Measurements from ENCODE around the gene MAN2A2.
A peak's percentile ranks its signal among the peaks of the same experiment; 100 is the strongest.

Gene MAN2A2

GRCh38 chr15:90931828-90932659, 28.9 kb downstream of the MAN2A2 start, which contains the start of gene HDDC3:
Gene HDDC3, minus strand, starts transcription at chr15:90932549. Its CDS starts 9 bp downstream, at chr15:90932540.
- Histone ChIP-seq H2BK12ac (ENCODE audit: low read length in 2 of 2) (peak within 1 kb of the TSS in 1 of 2 experiments; percentile 0), H3K79me1 (replicated peaks; ENCODE audit: low read length, poor library complexity, severe bottlenecking) (peaks cover 17% of the 10 kb centered on the region)
- peak; percentile 86 for DNase-seq

GRCh38 chr15:90932660-90932991, 29.5 kb downstream of the MAN2A2 start:
- no peak overlapping the region for H4K8ac ChIP-seq (ENCODE audit: low read length)
- WGBS: 60% methylated on average over 2 of the region's 5 CpGs
- H2BK5ac ChIP-seq (ENCODE audit: low read depth, low read length, poor library complexity, severe bottlenecking): no peak overlapping the region
- H4K91ac ChIP-seq (ENCODE audit: low read length): no peak overlapping the region
- H3K79me1 ChIP-seq (replicated peaks; ENCODE audit: low read length, poor library complexity, severe bottlenecking): peaks cover 18% of the 10 kb centered on the region
- no peak overlapping the region for H3K27ac ChIP-seq (ENCODE audit: low read length, poor library complexity, severe bottlenecking)
- H3K27me3 ChIP-seq (ENCODE audit: control insufficient read depth in 1 of 2, insufficient read depth in 1 of 2, low read length in 2 of 2): no peaks in the 10 kb centered on the region
- H2BK120ac ChIP-seq (ENCODE audit: low read depth, low read length): no peak overlapping the region
- no peaks in the 10 kb centered on the region for H3K9me3 ChIP-seq (ENCODE audit: control insufficient read depth, low read length)
- no peak overlapping the region for H2AK5ac ChIP-seq (ENCODE audit: low read length, severe bottlenecking)
- H3K4ac ChIP-seq (ENCODE audit: low read depth in 1 of 2, low read length in 2 of 2): no peak overlapping the region
- H2BK12ac ChIP-seq (ENCODE audit: low read length in 2 of 2): no peak overlapping the region
- peak overlapping the region; percentile 93 for H3K9ac ChIP-seq (ENCODE audit: low read length)
- no peak overlapping the region for H2AFZ ChIP-seq (ENCODE audit: low read depth, low read length)
- no peak for DNase-seq
- peak overlapping the region in 1 of 2 experiments; percentile 90 for H3K4me3 ChIP-seq (ENCODE audit: insufficient read depth in 1 of 2, low read depth in 1 of 2, low read length in 2 of 2)
- H2BK15ac ChIP-seq (ENCODE audit: low read depth, poor library complexity, severe bottlenecking): no peak overlapping the region
- no peak overlapping the region for H3K23ac ChIP-seq (ENCODE audit: low read length in 2 of 2)
- H3K36me3 ChIP-seq (ENCODE audit: control insufficient read depth in 1 of 2, insufficient read depth in 2 of 2, low read depth in 1 of 2, low read length in 2 of 2): peaks cover 7 to 11% of the 10 kb centered on the region in 2 experiments
- H3K4me2 ChIP-seq (ENCODE audit: low read length, poor library complexity, severe bottlenecking): no peak overlapping the region
- no peak overlapping the region for H3K14ac ChIP-seq (ENCODE audit: low read length in 2 of 2)
- no peak overlapping the region for H3K18ac ChIP-seq (ENCODE audit: low read depth in 1 of 2, low read length in 2 of 2)
- H3K4me1 ChIP-seq (ENCODE audit: control insufficient read depth, insufficient read depth, low read depth, low read length): peaks cover 22% of the 10 kb centered on the region

More at GRCh38 chr15:90931828-90932659, 28.9 kb downstream of the MAN2A2 start, which contains the start of gene HDDC3:
- H3K14ac ChIP-seq (ENCODE audit: low read length in 2 of 2): peak within 1 kb of the TSS in 1 of 2 experiments; percentile 84
- H2BK120ac ChIP-seq (ENCODE audit: low read depth, low read length): no peak within 1 kb of the TSS
- peak within 1 kb of the TSS; percentile 71 to 90 for H3K4me3 ChIP-seq (ENCODE audit: insufficient read depth in 1 of 2, low read depth in 1 of 2, low read length in 2 of 2)
- no peaks in the 10 kb centered on the region for H3K9me3 ChIP-seq (ENCODE audit: control insufficient read depth, low read length)
- H3K18ac ChIP-seq (ENCODE audit: low read depth in 1 of 2, low read length in 2 of 2): peak within 1 kb of the TSS in 1 of 2 experiments; percentile 61
- H2BK5ac ChIP-seq (ENCODE audit: low read depth, low read length, poor library complexity, severe bottlenecking): no peak within 1 kb of the TSS
- H2AFZ ChIP-seq (ENCODE audit: low read depth, low read length): peak within 1 kb of the TSS; percentile 85
- H3K23ac ChIP-seq (ENCODE audit: low read length in 2 of 2): peak within 1 kb of the TSS in 1 of 2 experiments; percentile 34
- no peak within 1 kb of the TSS for H3K27ac ChIP-seq (ENCODE audit: low read length, poor library complexity, severe bottlenecking)
- H3K9ac ChIP-seq (ENCODE audit: low read length): peak within 1 kb of the TSS; percentile 93
- under 1% methylated on average over 42 of the region's 52 CpGs for WGBS
- no peak within 1 kb of the TSS for H4K91ac ChIP-seq (ENCODE audit: low read length)
- H3K4me1 ChIP-seq (ENCODE audit: control insufficient read depth, insufficient read depth, low read depth, low read length): peaks cover 22% of the 10 kb centered on the region
- peak within 1 kb of the TSS; percentile 61 for H4K8ac ChIP-seq (ENCODE audit: low read length)
- no peak within 1 kb of the TSS for H2AK5ac ChIP-seq (ENCODE audit: low read length, severe bottlenecking)
- no peaks in the 10 kb centered on the region for H3K27me3 ChIP-seq (ENCODE audit: control insufficient read depth in 1 of 2, insufficient read depth in 1 of 2, low read length in 2 of 2)
- H3K4me2 ChIP-seq (ENCODE audit: low read length, poor library complexity, severe bottlenecking): peak within 1 kb of the TSS; percentile 74
- no peak within 1 kb of the TSS for H2BK15ac ChIP-seq (ENCODE audit: low read depth, poor library complexity, severe bottlenecking)
- peaks cover 7 to 9% of the 10 kb centered on the region in 2 experiments for H3K36me3 ChIP-seq (ENCODE audit: control insufficient read depth in 1 of 2, insufficient read depth in 2 of 2, low read depth in 1 of 2, low read length in 2 of 2)
- peak within 1 kb of the TSS in 1 of 2 experiments; percentile 9 for H3K4ac ChIP-seq (ENCODE audit: low read depth in 1 of 2, low read length in 2 of 2)

GRCh38 chr15:90933301-90933700, 30.2 kb downstream of the MAN2A2 start:
- Histone ChIP-seq H3K4ac (ENCODE audit: low read depth in 1 of 2, low read length in 2 of 2) (no peak overlapping the region), H3K4me1 (ENCODE audit: control insufficient read depth, insufficient read depth, low read depth, low read length) (peaks cover 22% of the 10 kb centered on the region), H3K18ac (ENCODE audit: low read depth in 1 of 2, low read length in 2 of 2) (no peak overlapping the region), H2BK12ac (ENCODE audit: low read length in 2 of 2) (no peak overlapping the region), H3K23ac (ENCODE audit: low read length in 2 of 2) (no peak overlapping the region), H2BK15ac (ENCODE audit: low read depth, poor library complexity, severe bottlenecking) (no peak overlapping the region), H4K8ac (ENCODE audit: low read length) (no peak overlapping the region), H3K4me3 (ENCODE audit: insufficient read depth in 1 of 2, low read depth in 1 of 2, low read length in 2 of 2) (no peak overlapping the region), H2AK5ac (ENCODE audit: low read length, severe bottlenecking) (no peak overlapping the region), H2AFZ (ENCODE audit: low read depth, low read length) (no peak overlapping the region), H2BK120ac (ENCODE audit: low read depth, low read length) (no peak overlapping the region), H3K27me3 (ENCODE audit: control insufficient read depth in 1 of 2, insufficient read depth in 1 of 2, low read length in 2 of 2) (no peaks in the 10 kb centered on the region), H2BK5ac (ENCODE audit: low read depth, low read length, poor library complexity, severe bottlenecking) (no peak overlapping the region), H4K91ac (ENCODE audit: low read length) (no peak overlapping the region), H3K14ac (ENCODE audit: low read length in 2 of 2) (no peak overlapping the region), H3K36me3 (ENCODE audit: control insufficient read depth in 1 of 2, insufficient read depth in 2 of 2, low read depth in 1 of 2, low read length in 2 of 2) (peaks cover 8 to 17% of the 10 kb centered on the region in 2 experiments), H3K79me1 (replicated peaks; ENCODE audit: low read length, poor library complexity, severe bottlenecking) (peaks cover 23% of the 10 kb centered on the region), H3K9ac (ENCODE audit: low read length) (peak overlapping the region; percentile 10), H3K9me3 (ENCODE audit: control insufficient read depth, low read length) (no peaks in the 10 kb centered on the region), H3K27ac (ENCODE audit: low read length, poor library complexity, severe bottlenecking) (no peak overlapping the region), H3K4me2 (ENCODE audit: low read length, poor library complexity, severe bottlenecking) (no peak overlapping the region)
- WGBS: 18% methylated on average over 1 of the region's 1 CpG
- DNase-seq: no peak

- WGBS: 2% methylated on average over 19 of the region's 19 CpGs
- H4K8ac ChIP-seq (ENCODE audit: low read length): no peak overlapping the region
Measured at GRCh38 chr15:90934256-90934948, 31.3 kb downstream of the MAN2A2 start.

More at GRCh38 chr15:90934256-90934948, 31.3 kb downstream of the MAN2A2 start:
- Histone ChIP-seq H2BK15ac (ENCODE audit: low read depth, poor library complexity, severe bottlenecking) (no peak overlapping the region), H3K79me1 (replicated peaks; ENCODE audit: low read length, poor library complexity, severe bottlenecking) (peaks cover 29% of the 10 kb centered on the region), H3K9ac (ENCODE audit: low read length) (peak overlapping the region; percentile 95), H2BK12ac (ENCODE audit: low read length in 2 of 2) (no peak overlapping the region), H3K23ac (ENCODE audit: low read length in 2 of 2) (no peak overlapping the region), H3K4me2 (ENCODE audit: low read length, poor library complexity, severe bottlenecking) (peak overlapping the region; percentile 99), H3K27ac (ENCODE audit: low read length, poor library complexity, severe bottlenecking) (peak overlapping the region; percentile 13), H3K18ac (ENCODE audit: low read depth in 1 of 2, low read length in 2 of 2) (peak overlapping the region in 1 of 2 experiments; percentile 50), H2BK120ac (ENCODE audit: low read depth, low read length) (no peak overlapping the region), H3K4me3 (ENCODE audit: insufficient read depth in 1 of 2, low read depth in 1 of 2, low read length in 2 of 2) (peak overlapping the region; percentile 81 to 93), H3K4ac (ENCODE audit: low read depth in 1 of 2, low read length in 2 of 2) (no peak overlapping the region), H3K4me1 (ENCODE audit: control insufficient read depth, insufficient read depth, low read depth, low read length) (peaks cover 22% of the 10 kb centered on the region), H2AFZ (ENCODE audit: low read depth, low read length) (peak overlapping the region; percentile 96), H4K91ac (ENCODE audit: low read length) (no peak overlapping the region), H3K36me3 (ENCODE audit: control insufficient read depth in 1 of 2, insufficient read depth in 2 of 2, low read depth in 1 of 2, low read length in 2 of 2) (peaks cover 17 to 27% of the 10 kb centered on the region in 2 experiments), H3K9me3 (ENCODE audit: control insufficient read depth, low read length) (no peaks in the 10 kb centered on the region), H2BK5ac (ENCODE audit: low read depth, low read length, poor library complexity, severe bottlenecking) (no peak overlapping the region), H3K14ac (ENCODE audit: low read length in 2 of 2) (no peak overlapping the region), H2AK5ac (ENCODE audit: low read length, severe bottlenecking) (peak overlapping the region; percentile 10), H3K27me3 (ENCODE audit: control insufficient read depth in 1 of 2, insufficient read depth in 1 of 2, low read length in 2 of 2) (no peaks in the 10 kb centered on the region)
- peak; percentile 84 for DNase-seq

Data from mesenchymal stem cell (in vitro differentiated cells and primary cell).